Keratinocyte (primary cell): Measurements from ENCODE around the gene UBE3A. TPM values are rescaled to one million over a fixed set of nuclear protein-coding genes. Genes with fewer than 3 reads are reported as not detected.

ENCODE experiments used
- DNase-seq: peaks from one replicate; pipeline ENCODE4 v3.0.0-alpha.2; 2011; ENCODE audit warnings: low read depth, missing footprints, low spot score
- FAIRE-seq: peaks from 2 replicates; lab custom pipeline; 2011; peaks lifted over from hg19 to GRCh38; lab: Jason Lieb, UNC
- H2AFZ ChIP-seq: 2 replicates; pipeline ENCODE4 v1.6.0; 2012; ENCODE audit warnings: low read length, control low read depth, inconsistent platforms; ENCODE audit not compliant: control insufficient read depth
- H3K27ac ChIP-seq: 2 replicates; pipeline ENCODE4 v1.5.1; 2011; ENCODE audit warnings: low read length; ENCODE audit not compliant: control insufficient read depth, insufficient read depth
- H3K27me3 ChIP-seq: 3 replicates; pipeline ENCODE4 v1.6.0; 2011; ENCODE audit warnings: low read length; ENCODE audit not compliant: control insufficient read depth, insufficient read depth; ENCODE audit errors: extremely low read depth
- H3K36me3 ChIP-seq, 2 experiments: 2 replicates in 1 of 2; 3 replicates in 1 of 2; pipeline ENCODE4 v1.5.1; 2011; ENCODE audit warnings: low read length in 2 of 2, mild to moderate bottlenecking in 1 of 2; ENCODE audit not compliant: control insufficient read depth in 2 of 2, insufficient read depth in 2 of 2; ENCODE audit errors: extremely low read depth in 1 of 2
- H3K4me1 ChIP-seq: 3 replicates; pipeline ENCODE4 v1.5.1; 2011; ENCODE audit warnings: low read length; ENCODE audit not compliant: control insufficient read depth, insufficient read depth; ENCODE audit errors: extremely low read depth
- H3K4me2 ChIP-seq: 3 replicates; pipeline ENCODE4 v1.6.0; 2011; ENCODE audit warnings: low read depth, low read length; ENCODE audit not compliant: control insufficient read depth, insufficient read depth; ENCODE audit errors: extremely low read depth
- H3K4me3 ChIP-seq, 3 experiments: fragments of 200-600 bp in 1 of 3; sonication (generic) in 1 of 3; 2 replicates in 2 of 3; 3 replicates in 1 of 3; pipeline ENCODE4 v1.5.1; 2011 to 2016; ENCODE audit warnings: low read length in 3 of 3, mild to moderate bottlenecking in 3 of 3, control low read depth in 2 of 3, inconsistent platforms in 1 of 3, low read depth in 1 of 3, mixed read lengths in 1 of 3, mixed run types in 1 of 3, moderate library complexity in 1 of 3; ENCODE audit not compliant: control insufficient read depth in 2 of 3, insufficient read depth in 2 of 3; ENCODE audit errors: extremely low read depth in 1 of 3
- H3K79me2 ChIP-seq: 2 replicates; pipeline ENCODE4 v1.6.0; 2012; ENCODE audit warnings: low read length; ENCODE audit not compliant: control insufficient read depth, insufficient read depth
- H3K9ac ChIP-seq: 3 replicates; pipeline ENCODE4 v1.6.0; 2011; ENCODE audit warnings: low read length; ENCODE audit not compliant: control insufficient read depth, insufficient read depth; ENCODE audit errors: extremely low read depth
- H3K9me1 ChIP-seq: 3 replicates; pipeline ENCODE4 v1.6.0; 2011; ENCODE audit warnings: low read length; ENCODE audit not compliant: control insufficient read depth, insufficient read depth; ENCODE audit errors: extremely low read depth
- H3K9me3 ChIP-seq: 2 replicates; pipeline ENCODE4 v1.5.1; 2012; ENCODE audit warnings: low read depth, low read length; ENCODE audit not compliant: control insufficient read depth
- H4K20me1 ChIP-seq: 3 replicates; pipeline ENCODE4 v1.6.0; 2011; ENCODE audit warnings: low read length; ENCODE audit not compliant: control insufficient read depth, insufficient read depth; ENCODE audit errors: extremely low read depth
- CTCF ChIP-seq, 3 experiments: IDR thresholded peaks in 1 of 3; conservative IDR thresholded peaks in 1 of 3; optimal IDR thresholded peaks in 1 of 3; 2 replicates in 2 of 3; 3 replicates in 1 of 3; pipeline versions ENCODE3 to v1.5.1; 2011; ENCODE audit warnings: low read length in 3 of 3, mild to moderate bottlenecking in 3 of 3, moderate library complexity in 2 of 3, control low read depth in 1 of 3, inconsistent platforms in 1 of 3; ENCODE audit not compliant: insufficient read depth in 2 of 3; ENCODE audit errors: extremely low read depth in 1 of 3
- EZH2 ChIP-seq: IDR thresholded peaks from one replicate; pipeline ENCODE4 v1.6.1; 2012; ENCODE audit warnings: inconsistent platforms, mild to moderate bottlenecking, low read length, moderate library complexity
- dilution Hi-C: fragments of 300-500 bp; cut with MboI; formaldehyde crosslinking; loops from one replicate; pipeline ENCODE4 v1.7.0; 2020; ENCODE audit warnings: low sequenced_read_pairs; ENCODE audit not compliant: extremely low pct_ligation_motif_present
- polyA plus RNA-seq, 5 experiments: library from polyadenylated mRNA; depleted of rRNA in 3 of 5; stranded (reverse) in 3 of 5; stranded (forward) in 1 of 5; unstranded in 1 of 5; fragments of >200 nt; gene quantifications; 1 replicate in 1 of 5; 2 replicates in 3 of 5; 3 replicates in 1 of 5; pipeline versions ENCODE4 v1.2.1 to v1.2.3, GENCODE V29; 2011 to 2012; ENCODE audit warnings: missing spikeins in 2 of 5, low read depth in 1 of 5, low replicate concordance in 1 of 5

The UBE3A gene
- polyA plus RNA-seq, 1 donor (not counting 4 experiments of a cell fraction or from before 2014, with no cell fraction given): 45.0 TPM

GRCh38 chr15:25474251-25474650, 35.4 kb upstream of the UBE3A start:
- Histone ChIP-seq H3K9me1 (no peaks in the 10 kb centered on the region), H4K20me1 (no peaks in the 10 kb centered on the region), H3K9me3 (no peaks in the 10 kb centered on the region), H3K36me3 (no peaks in the 10 kb centered on the region), H3K4me3 (no peak overlapping the region), H3K4me2 (no peak overlapping the region), H2AFZ (no peak overlapping the region), H3K9ac (no peak overlapping the region), H3K27ac (no peak overlapping the region), H3K27me3 (no peaks in the 10 kb centered on the region), H3K79me2 (no peaks in the 10 kb centered on the region), H3K4me1 (no peaks in the 10 kb centered on the region)
- no peak for FAIRE-seq
- TF ChIP-seq CTCF (optimal IDR thresholded peaks at IDR 0.05 in 1 of 3, IDR thresholded peaks at IDR 0.05 in 1 of 3, conservative IDR thresholded peaks at IDR 0.05 in 1 of 3; ENCODE audit: extremely low read depth in 1 of 3, insufficient read depth in 2 of 3, low read length in 3 of 3): no peak
- no peak for TF ChIP-seq EZH2
- dilution Hi-C loops: no loop called here
- no peak for DNase-seq

GRCh38 chr15:25470230-25470629, 31.4 kb upstream of the UBE3A start:
- DNase-seq: no peak
- no peak overlapping the region for H3K27ac ChIP-seq
- dilution Hi-C loops: no loop called here

More at GRCh38 chr15:25470230-25470629, 31.4 kb upstream of the UBE3A start:
- Histone ChIP-seq H4K20me1 (no peaks in the 10 kb centered on the region), H3K36me3 (no peaks in the 10 kb centered on the region), H3K4me2 (no peak overlapping the region), H3K9me3 (no peaks in the 10 kb centered on the region), H3K4me1 (no peaks in the 10 kb centered on the region), H2AFZ (no peak overlapping the region), H3K4me3 (no peak overlapping the region), H3K27me3 (no peaks in the 10 kb centered on the region), H3K9ac (no peak overlapping the region), H3K9me1 (no peaks in the 10 kb centered on the region), H3K79me2 (no peaks in the 10 kb centered on the region)
- no peak for FAIRE-seq
- no peak for TF ChIP-seq EZH2
- no peak for TF ChIP-seq CTCF (optimal IDR thresholded peaks at IDR 0.05 in 1 of 3, IDR thresholded peaks at IDR 0.05 in 1 of 3, conservative IDR thresholded peaks at IDR 0.05 in 1 of 3; ENCODE audit: extremely low read depth in 1 of 3, insufficient read depth in 2 of 3, low read length in 3 of 3)
